ENCODE measurements around the gene STRADB.
"Not testable (repeated sequence)": the region's sequence is repeated elsewhere in the genome, so short reads cannot be mapped to it uniquely, and the experiment has no call there.

STRADB gene

DNA sequence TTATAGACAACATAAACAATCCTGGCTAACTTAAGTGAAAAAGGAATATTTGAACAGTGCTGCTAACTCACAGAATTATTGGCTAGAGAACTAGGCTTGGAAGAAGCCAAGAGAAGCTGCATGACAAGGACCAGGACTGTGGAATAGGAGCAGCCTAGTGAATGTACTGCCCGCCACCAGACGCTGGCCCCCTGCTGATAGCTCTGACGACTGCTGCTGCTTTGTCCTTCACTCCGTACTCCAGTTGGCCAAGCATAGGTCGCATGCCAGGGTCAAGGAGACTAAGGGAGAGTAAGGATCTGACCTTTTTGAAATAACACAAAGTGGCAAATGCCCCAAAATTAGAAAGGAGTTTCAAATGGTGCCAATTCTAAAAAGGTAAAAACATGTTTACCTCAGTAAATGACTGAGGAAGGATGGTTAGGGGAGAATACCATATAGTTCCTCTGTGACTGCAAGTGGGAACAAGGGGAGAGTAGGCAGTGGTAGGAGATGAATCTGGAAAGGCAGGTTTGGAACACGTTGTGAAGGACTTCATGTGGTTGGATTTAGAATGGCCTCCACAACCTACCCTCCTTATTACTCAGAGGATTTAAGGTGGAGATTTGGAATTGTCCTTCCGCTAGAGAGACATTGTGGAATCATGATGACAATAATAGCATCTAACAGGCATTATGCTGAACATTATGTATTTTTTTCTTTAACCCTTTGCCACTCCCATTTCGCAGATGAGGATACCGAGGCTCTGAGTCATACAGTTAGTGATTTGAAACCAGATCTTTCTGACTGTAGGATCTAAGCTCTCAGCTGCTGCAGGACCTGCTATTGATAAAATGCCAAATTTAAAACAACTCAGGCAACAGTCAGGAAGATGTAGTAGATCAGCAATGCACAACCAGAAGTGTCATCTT is 19.5 kb downstream of the STRADB start:
- DNase-seq = no peak

DNA sequence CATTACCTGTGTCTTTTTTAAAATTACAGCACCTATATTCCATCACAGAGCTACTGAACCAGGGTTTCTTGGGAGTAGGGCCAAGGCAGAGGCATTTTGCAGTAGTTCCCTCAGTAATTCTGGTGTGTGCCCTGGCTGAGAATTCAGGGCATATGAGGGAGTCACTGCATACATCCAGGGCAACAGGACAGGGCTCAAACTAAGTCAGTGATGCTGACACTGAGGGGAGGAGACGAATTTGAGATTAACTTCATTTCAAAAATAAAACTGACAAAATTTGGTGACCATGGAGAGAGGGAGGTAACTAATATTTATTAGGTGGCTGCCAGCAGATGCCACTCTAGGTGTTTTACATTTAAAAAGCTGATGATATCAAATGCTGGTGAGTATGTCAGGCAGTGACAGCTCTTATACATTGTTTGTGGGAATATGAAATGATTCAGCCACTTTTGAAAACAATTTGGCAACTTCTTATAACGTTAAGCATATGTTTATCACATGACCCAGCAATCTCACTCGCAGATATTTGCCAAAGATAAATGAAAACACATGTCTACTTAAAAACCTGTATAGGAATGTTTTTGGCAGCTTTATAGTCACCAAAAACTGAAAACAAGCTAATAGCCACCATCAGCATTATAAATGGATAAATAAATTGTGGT is 20.3 kb downstream of the STRADB start:
- no peak for DNase-seq

DNA sequence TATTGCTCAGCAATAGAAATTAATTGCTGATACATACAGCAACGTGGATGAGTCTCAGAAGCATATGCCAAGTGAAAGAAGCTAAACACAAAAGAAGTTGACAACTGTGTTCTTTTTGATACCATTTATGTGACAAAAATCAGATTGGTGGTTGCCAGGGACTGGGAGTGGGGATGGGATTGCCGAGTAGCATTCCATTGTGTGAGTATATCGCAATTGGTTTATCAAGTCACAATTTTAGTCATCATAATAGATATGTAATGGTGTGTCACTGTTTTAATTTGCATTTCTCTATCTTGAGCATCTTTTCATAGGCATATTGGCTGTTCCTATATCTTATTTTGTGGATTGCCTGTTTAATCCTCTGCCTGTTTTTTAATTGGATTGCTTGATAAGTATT is 20.9 kb downstream of the STRADB start:
- DNase-seq = no peak

DNA sequence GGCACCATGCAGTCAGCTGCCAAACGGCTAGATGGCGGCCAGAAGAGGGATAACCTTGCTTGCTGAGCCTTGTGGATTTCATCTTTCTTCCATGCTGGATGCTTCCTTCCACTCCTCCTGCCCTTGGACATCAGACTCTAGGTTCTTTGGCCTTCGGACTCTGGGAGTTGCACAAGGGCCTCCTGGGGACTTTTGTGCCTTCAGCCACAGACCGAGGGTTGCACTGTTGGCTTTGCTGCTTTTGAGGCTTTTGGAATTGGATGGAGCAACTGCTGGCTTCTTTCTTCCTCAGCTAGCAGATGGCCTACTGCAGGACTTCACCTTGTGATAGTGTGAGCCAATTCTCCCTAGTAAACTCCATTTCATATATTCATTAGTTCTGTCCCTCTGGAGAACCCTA is 31.0 kb downstream of the STRADB start:
- DNase-seq = no peak

DNA sequence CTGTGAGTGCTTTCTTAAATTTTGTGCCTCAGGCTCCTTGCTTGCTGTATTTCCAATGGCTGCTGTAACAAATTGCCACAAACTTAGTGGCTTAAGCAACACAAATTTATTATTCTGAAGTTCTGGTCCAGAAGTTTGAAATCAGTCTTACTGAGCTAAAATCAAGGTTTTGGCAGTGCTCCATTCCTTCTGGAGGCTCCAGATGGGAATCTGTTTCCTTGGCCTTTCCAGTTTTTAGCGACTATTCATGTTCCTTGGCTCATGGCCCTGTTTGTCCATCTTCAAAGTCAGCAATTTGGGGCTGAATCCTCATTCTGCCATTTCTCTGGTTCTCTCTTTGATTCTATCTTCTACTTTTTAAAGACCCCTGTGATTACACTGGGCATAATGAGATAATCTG is 31.8 kb downstream of the STRADB start:
- DNase-seq = no peak

DNA sequence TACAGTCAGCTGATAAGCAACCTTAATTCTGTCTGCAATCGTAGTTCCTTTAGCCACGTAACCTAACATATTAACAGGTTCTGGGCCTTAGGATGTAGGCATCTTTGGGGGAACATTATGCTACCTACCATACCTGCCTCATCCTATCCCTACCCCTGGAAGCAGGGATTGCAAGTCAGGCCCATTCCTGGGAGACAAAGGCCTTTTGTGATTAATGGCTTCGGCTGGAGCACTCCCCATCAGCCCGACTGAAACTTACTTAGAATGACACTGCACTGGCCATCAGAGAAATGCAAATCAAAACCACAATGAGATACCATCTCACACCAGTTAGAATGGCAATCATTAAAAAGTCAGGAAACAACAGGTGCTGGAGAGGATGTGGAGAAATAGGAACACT is 32.2 kb downstream of the STRADB start:
- DNase-seq = not testable (repeated sequence)

DNA sequence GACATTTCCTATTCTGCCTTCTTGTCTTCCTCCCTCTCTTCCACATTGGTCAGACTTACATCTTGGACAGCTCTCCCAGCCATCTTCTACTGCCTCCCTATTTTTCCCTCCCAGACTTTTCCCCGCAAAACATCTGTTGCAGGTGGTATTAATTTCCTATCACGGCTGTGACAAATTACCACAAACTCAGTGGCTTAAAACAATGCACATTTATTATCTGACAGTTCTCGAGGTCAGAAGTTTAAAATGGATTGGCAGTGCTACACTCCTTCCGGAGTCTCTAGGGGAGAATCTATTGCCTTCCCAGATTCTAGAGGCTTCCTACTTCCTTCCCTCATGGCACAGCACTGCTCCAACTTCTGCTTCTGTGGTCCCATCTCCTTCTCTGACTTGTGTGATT is 33.3 kb downstream of the STRADB start:
- no peak for DNase-seq

DNA sequence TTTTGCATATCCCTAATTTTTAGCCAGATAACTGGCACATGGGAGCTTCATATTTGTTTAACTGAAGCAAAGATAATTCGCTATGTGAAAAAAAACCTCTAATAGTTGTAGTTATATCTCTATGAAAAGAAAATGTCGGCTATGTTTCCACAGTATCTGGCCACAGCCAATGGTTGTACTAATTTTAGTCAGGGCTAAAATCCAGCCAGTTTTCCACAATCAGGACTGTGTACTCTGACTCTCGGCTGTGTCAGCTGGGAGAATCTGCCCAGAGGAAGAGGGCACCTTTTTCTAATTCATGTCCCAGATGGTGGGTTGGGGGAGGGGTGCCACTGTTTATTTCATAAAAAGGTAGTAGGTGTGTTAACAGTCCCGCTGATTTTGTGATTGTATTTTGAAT is 38.8 kb downstream of the STRADB start:
- DNase-seq = no peak

DNA sequence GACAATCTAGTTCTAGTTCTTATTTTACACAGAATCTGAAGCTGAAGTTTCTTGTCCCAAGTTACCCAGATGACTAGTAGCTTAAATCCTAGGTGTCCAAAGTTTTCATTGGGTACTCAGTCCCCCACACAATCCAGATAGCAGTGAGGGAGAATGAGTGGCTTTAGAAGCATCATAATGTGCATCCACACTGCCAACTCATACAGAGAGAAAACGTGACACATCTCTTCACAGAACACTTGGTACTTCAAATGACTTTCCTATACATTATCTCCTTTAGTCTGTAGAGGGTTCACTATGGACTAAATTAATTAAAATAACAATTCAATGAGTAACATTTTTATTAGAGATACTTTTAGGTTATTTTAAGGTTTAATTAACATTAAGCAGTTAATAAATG is 45.2 kb downstream of the STRADB start:
- no peak for DNase-seq

DNA sequence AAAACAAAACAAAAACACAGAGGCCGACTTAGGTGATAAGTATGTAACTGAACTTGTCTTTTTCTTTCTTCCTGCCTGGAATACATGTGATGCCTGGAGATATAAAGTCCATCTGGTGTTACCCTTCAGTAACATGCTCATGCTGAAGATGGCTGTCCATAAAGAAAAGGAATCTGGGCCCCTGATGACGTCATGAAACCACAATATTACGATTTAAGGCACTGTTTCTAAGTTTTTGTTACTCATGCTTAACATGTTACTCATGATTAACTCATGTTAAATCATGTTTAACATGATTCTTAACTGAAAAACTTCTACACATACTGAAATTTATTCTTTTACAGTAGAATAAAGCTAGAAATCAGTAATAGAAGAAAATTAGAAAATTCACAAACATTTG is 49.0 kb downstream of the STRADB start:
- no peak for DNase-seq

DNA sequence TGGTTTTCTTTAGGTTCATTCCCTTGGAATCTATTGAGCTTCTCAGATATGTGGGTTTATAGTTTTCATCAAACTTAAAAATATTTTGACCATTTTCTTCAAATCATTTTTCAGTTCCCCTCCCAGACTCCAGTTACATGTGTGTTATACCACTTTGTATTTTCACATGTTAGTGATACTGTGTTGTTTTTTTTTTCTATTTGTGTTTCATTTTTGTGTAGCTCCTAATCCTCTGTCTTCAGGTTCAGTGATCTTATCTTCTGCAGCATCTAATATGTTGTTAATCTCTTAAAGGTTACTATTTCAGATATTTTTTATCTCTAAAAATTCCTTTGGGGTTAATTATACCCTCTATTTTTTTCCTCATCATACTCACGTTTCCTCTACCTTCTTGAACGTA is 51.2 kb downstream of the STRADB start:
- no peak for DNase-seq

DNA sequence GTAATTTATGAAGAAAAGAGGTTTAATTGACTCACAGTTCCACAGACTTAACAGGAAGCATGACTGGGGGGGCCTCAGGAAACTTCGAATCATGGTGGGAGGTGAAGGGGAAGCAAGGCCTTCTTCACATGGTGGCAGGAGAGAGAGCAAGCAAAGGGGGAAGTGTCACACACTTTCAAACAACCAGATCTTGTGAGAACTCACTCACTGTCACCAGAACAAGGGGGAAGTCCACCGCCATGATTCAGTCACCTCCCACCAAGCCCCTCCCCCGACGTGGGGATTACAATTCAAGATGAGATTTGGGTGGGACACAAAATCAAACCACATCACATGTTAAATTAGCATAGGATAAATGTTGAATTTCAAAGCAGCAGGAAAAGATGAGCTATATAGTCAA is 56.2 kb downstream of the STRADB start:
- no peak for DNase-seq

DNA sequence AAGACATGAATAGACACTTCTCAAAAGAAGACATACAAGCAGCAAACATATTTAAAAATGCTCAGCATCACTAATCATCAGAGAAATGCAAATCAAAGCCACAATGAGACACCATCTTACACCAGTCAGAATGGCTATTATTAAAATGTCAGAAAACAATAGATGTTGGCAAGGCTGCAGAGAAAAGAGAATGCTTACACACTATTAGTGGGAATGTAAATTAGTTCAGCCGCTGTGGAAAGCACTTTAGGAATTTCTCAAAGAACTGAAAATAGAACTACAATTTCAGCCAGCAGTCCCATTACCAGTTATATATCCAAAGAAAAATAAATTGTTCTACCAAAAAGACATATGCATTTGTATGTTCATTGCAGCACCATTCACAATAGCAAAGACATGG is 61.7 kb downstream of the STRADB start:
- DNase-seq = no peak

DNA sequence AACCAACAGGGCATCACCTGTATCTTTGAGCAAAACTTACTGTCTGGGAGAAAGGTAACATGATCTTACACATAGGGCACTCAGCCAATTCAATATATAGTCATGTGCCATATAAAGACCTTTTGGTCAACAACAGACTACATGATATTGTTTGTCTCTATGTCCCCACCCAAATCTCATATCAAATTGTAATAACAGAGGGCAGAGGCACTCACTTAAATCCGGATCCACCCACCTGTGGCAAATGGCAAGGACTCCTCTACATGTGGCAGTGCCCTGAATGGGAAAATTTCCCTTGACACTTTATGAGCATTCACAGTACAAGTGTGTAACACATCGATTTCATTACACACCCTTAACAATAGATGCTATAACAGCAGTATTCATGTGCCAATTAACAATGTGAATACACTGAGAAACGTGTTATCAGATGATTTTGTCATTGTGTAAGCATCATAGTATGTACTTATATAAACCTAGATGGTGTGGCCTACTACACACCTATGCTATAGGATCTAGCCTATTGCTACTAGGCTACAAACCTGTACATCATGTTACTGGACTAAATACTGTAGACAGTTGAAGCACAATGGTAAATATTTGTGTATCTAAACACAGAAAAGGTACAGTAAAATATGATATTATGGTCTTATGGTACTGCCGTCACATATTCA is 64.2 kb downstream of the STRADB start:
- DNase-seq = no peak

DNA sequence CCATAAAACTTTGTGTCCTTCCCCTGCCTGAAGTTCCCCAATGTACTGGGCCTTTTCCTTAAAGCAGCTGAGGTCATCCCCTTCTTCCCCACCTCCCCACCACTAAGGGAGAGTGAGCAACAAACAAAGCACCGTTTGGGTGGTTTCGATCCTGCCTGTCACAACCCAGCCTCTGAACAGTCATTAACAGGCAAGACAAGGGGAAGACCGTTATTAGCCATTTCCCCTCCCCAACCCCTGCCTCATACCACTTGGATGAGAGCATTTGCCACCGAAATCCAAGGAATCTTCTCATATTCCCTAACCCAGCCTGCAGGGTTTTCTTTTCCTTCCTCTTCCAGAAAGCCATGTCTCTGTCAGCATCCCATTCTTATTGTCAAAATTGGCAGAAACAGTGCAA is 65.6 kb downstream of the STRADB start:
- DNase-seq = no peak

DNA sequence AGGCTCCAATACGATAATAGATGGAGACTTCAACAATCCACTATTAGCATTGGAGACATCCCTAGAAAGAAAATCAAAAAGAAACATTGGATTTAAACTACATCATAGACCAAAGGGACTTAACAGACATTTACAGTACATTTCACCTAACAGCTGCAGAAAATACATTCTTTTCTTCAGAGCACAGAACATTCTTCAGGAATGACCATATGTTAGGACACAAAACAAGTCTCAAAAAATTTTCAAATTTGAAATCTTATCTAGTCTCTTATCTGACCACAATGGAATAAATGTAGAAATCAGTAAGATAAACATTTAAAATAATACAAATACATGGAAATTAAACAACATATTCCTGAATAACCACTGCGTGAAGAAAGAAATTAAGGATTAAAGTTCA is 68.7 kb downstream of the STRADB start:
- DNase-seq = no peak

DNA sequence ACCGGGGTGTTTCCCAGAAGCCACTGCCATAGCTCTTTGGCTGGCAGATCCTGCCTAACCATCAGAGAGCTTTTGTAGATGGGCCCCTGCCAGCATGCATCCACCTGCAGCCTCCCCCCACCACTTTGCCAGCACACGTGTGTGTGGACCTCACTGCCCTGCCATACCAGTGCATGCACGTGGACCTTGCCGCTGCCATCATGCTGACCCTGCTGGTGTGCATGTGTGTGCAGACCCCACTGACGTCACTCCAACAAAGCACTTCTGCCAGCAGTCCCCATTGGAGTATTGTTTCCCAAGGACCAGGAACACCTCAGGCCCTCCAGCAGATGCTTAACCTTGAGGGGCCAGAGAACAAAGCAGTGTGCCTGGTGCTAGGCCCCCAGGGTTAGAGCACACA is 71.4 kb downstream of the STRADB start:
- no peak for DNase-seq

DNA sequence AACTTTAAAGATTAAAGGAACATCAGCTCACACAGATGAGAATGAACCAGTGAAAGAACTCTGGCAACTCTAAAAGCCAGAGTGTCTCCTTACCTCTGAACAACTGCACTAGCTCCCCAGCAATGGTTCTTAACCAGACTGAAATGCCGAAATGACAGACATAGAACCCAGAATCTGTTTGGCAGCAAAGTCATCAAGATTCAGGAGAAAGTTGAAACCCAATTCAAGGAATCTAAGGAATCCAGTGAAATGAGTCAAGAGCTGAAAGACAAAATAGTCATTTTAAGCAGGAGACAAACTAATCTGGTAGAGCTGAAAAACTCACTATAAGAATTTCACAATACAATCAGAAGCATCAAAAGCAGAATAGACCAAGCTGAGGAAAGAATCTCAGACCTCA is 72.0 kb downstream of the STRADB start:
- no peak for DNase-seq
